ENCODE results near the gene PDPK1.

Gene PDPK1

GRCh38 chr16:2526135-2526534, 11.7 kb upstream of the PDPK1 start:
- no peak for DNase-seq
- Histone ChIP-seq H2BK15ac (replicated peaks; ENCODE audit: low read depth) (no peak overlapping the region), H2AK5ac (ENCODE audit: low read length) (no peak overlapping the region), H3K23ac (ENCODE audit: low read length) (no peak overlapping the region), H3K9ac (ENCODE audit: low read length) (no peak overlapping the region), H3K4me3 (ENCODE audit: low read length) (no peak overlapping the region), H3K4ac (ENCODE audit: low read depth, low read length) (no peak overlapping the region), H4K5ac (ENCODE audit: low read length) (no peak overlapping the region), H2BK120ac (ENCODE audit: low read depth, low read length) (no peak overlapping the region), H3K27me3 (ENCODE audit: insufficient read depth, low read length, poor library complexity) (no peaks in the 10 kb centered on the region), H3K18ac (ENCODE audit: low read length) (no peak overlapping the region), H3K79me1 (ENCODE audit: low read length) (peaks cover 2% of the 10 kb centered on the region), H3K4me1 (ENCODE audit: control insufficient read depth, low read depth, low read length) (no peaks in the 10 kb centered on the region), H3K4me2 (ENCODE audit: low read length) (no peak overlapping the region), H3K36me3 (ENCODE audit: control insufficient read depth, insufficient read depth, low read length) (peaks cover 2% of the 10 kb centered on the region), H4K8ac (ENCODE audit: low read depth, low read length) (no peak overlapping the region), H3K79me2 (ENCODE audit: control insufficient read depth, insufficient read depth, low read length) (no peaks in the 10 kb centered on the region), H3K56ac (ENCODE audit: low read length) (no peak overlapping the region), H2BK5ac (ENCODE audit: low read length) (no peak overlapping the region), H3K27ac (ENCODE audit: low read depth, low read length) (no peak overlapping the region)
- no CpG with 5 or more reads among the region's 8 CpGs for WGBS (ENCODE audit: extremely low coverage, insufficient coverage, low lambda C conversion rate)

- no peaks in the 10 kb centered on the region for H3K27me3 ChIP-seq (ENCODE audit: insufficient read depth, low read length, poor library complexity)
- no peak overlapping the region for H3K56ac ChIP-seq (ENCODE audit: low read length)
- WGBS (ENCODE audit: extremely low coverage, insufficient coverage, low lambda C conversion rate): no CpG with 5 or more reads among the region's 12 CpGs
- no peak for DNase-seq
- no peaks in the 10 kb centered on the region for H3K79me1 ChIP-seq (ENCODE audit: low read length)
- H3K4me3 ChIP-seq (ENCODE audit: low read length): no peak overlapping the region
- no peak overlapping the region for H2BK15ac ChIP-seq (replicated peaks; ENCODE audit: low read depth)
- no peaks in the 10 kb centered on the region for H3K79me2 ChIP-seq (ENCODE audit: control insufficient read depth, insufficient read depth, low read length)
- no peak overlapping the region for H2BK120ac ChIP-seq (ENCODE audit: low read depth, low read length)
- no peak overlapping the region for H3K23ac ChIP-seq (ENCODE audit: low read length)
- H2BK5ac ChIP-seq (ENCODE audit: low read length): no peak overlapping the region
- peaks cover 2% of the 10 kb centered on the region for H3K4me1 ChIP-seq (ENCODE audit: control insufficient read depth, low read depth, low read length)
- no peak overlapping the region for H3K4ac ChIP-seq (ENCODE audit: low read depth, low read length)
- no peak overlapping the region for H3K27ac ChIP-seq (ENCODE audit: low read depth, low read length)
- no peak overlapping the region for H2AK5ac ChIP-seq (ENCODE audit: low read length)
- no peak overlapping the region for H3K9ac ChIP-seq (ENCODE audit: low read length)
- H3K4me2 ChIP-seq (ENCODE audit: low read length): no peak overlapping the region
- no peak overlapping the region for H4K5ac ChIP-seq (ENCODE audit: low read length)
- peaks cover 2% of the 10 kb centered on the region for H3K36me3 ChIP-seq (ENCODE audit: control insufficient read depth, insufficient read depth, low read length)
- no peak overlapping the region for H4K8ac ChIP-seq (ENCODE audit: low read depth, low read length)
- no peak overlapping the region for H3K18ac ChIP-seq (ENCODE audit: low read length)
Observed at GRCh38 chr16:2527071-2527783, 10.6 kb upstream of the PDPK1 start.

GRCh38 chr16:2527784-2528100, 10.1 kb upstream of the PDPK1 start:
- Histone ChIP-seq H2AK5ac (ENCODE audit: low read length) (no peak overlapping the region), H3K27me3 (ENCODE audit: insufficient read depth, low read length, poor library complexity) (no peaks in the 10 kb centered on the region), H4K8ac (ENCODE audit: low read depth, low read length) (no peak overlapping the region), H3K4me2 (ENCODE audit: low read length) (no peak overlapping the region), H3K56ac (ENCODE audit: low read length) (no peak overlapping the region), H3K9ac (ENCODE audit: low read length) (no peak overlapping the region), H3K4ac (ENCODE audit: low read depth, low read length) (no peak overlapping the region), H4K5ac (ENCODE audit: low read length) (no peak overlapping the region), H3K27ac (ENCODE audit: low read depth, low read length) (no peak overlapping the region), H3K4me1 (ENCODE audit: control insufficient read depth, low read depth, low read length) (peaks cover 2% of the 10 kb centered on the region), H2BK5ac (ENCODE audit: low read length) (no peak overlapping the region), H3K23ac (ENCODE audit: low read length) (no peak overlapping the region), H2BK15ac (replicated peaks; ENCODE audit: low read depth) (no peak overlapping the region), H3K18ac (ENCODE audit: low read length) (no peak overlapping the region), H3K79me2 (ENCODE audit: control insufficient read depth, insufficient read depth, low read length) (no peaks in the 10 kb centered on the region), H2BK120ac (ENCODE audit: low read depth, low read length) (no peak overlapping the region), H3K79me1 (ENCODE audit: low read length) (no peaks in the 10 kb centered on the region), H3K4me3 (ENCODE audit: low read length) (no peak overlapping the region), H3K36me3 (ENCODE audit: control insufficient read depth, insufficient read depth, low read length) (peaks cover 2% of the 10 kb centered on the region)
- no peak for DNase-seq
- WGBS (ENCODE audit: extremely low coverage, insufficient coverage, low lambda C conversion rate): no CpG with 5 or more reads among the region's 24 CpGs

GRCh38 chr16:2528161-2529060, 9.4 kb upstream of the PDPK1 start:
- Histone ChIP-seq H3K79me2 (ENCODE audit: control insufficient read depth, insufficient read depth, low read length) (no peaks in the 10 kb centered on the region), H2BK15ac (replicated peaks; ENCODE audit: low read depth) (no peak overlapping the region), H3K36me3 (ENCODE audit: control insufficient read depth, insufficient read depth, low read length) (peaks cover 2% of the 10 kb centered on the region), H3K27me3 (ENCODE audit: insufficient read depth, low read length, poor library complexity) (no peaks in the 10 kb centered on the region), H3K4me1 (ENCODE audit: control insufficient read depth, low read depth, low read length) (peaks cover 2% of the 10 kb centered on the region), H2AK5ac (ENCODE audit: low read length) (no peak overlapping the region), H3K4me3 (ENCODE audit: low read length) (no peak overlapping the region), H3K4ac (ENCODE audit: low read depth, low read length) (no peak overlapping the region), H3K18ac (ENCODE audit: low read length) (no peak overlapping the region), H3K27ac (ENCODE audit: low read depth, low read length) (no peak overlapping the region), H3K79me1 (ENCODE audit: low read length) (no peaks in the 10 kb centered on the region), H4K8ac (ENCODE audit: low read depth, low read length) (no peak overlapping the region), H3K23ac (ENCODE audit: low read length) (no peak overlapping the region), H2BK120ac (ENCODE audit: low read depth, low read length) (no peak overlapping the region), H2BK5ac (ENCODE audit: low read length) (no peak overlapping the region), H3K4me2 (ENCODE audit: low read length) (no peak overlapping the region), H3K56ac (ENCODE audit: low read length) (no peak overlapping the region), H4K5ac (ENCODE audit: low read length) (no peak overlapping the region), H3K9ac (ENCODE audit: low read length) (no peak overlapping the region)
- DNase-seq: no peak
- WGBS (ENCODE audit: extremely low coverage, insufficient coverage, low lambda C conversion rate): no CpG with 5 or more reads among the region's 36 CpGs

- DNase-seq: no peak
- peaks cover 2% of the 10 kb centered on the region for H3K36me3 ChIP-seq (ENCODE audit: control insufficient read depth, insufficient read depth, low read length)
- no peaks in the 10 kb centered on the region for H3K79me1 ChIP-seq (ENCODE audit: low read length)
- no peak overlapping the region for H3K23ac ChIP-seq (ENCODE audit: low read length)
- no peak overlapping the region for H4K5ac ChIP-seq (ENCODE audit: low read length)
- H3K18ac ChIP-seq (ENCODE audit: low read length): no peak overlapping the region
- no peak overlapping the region for H3K4ac ChIP-seq (ENCODE audit: low read depth, low read length)
- H3K9ac ChIP-seq (ENCODE audit: low read length): no peak overlapping the region
- H3K4me1 ChIP-seq (ENCODE audit: control insufficient read depth, low read depth, low read length): peaks cover 2% of the 10 kb centered on the region
- H3K27me3 ChIP-seq (ENCODE audit: insufficient read depth, low read length, poor library complexity): no peaks in the 10 kb centered on the region
- no peak overlapping the region for H2BK5ac ChIP-seq (ENCODE audit: low read length)
- no peak overlapping the region for H3K56ac ChIP-seq (ENCODE audit: low read length)
- H3K27ac ChIP-seq (ENCODE audit: low read depth, low read length): no peak overlapping the region
- no peak overlapping the region for H4K8ac ChIP-seq (ENCODE audit: low read depth, low read length)
- no peak overlapping the region for H2BK120ac ChIP-seq (ENCODE audit: low read depth, low read length)
- no peak overlapping the region for H3K4me3 ChIP-seq (ENCODE audit: low read length)
- H3K79me2 ChIP-seq (ENCODE audit: control insufficient read depth, insufficient read depth, low read length): no peaks in the 10 kb centered on the region
- H2AK5ac ChIP-seq (ENCODE audit: low read length): no peak overlapping the region
- H2BK15ac ChIP-seq (replicated peaks; ENCODE audit: low read depth): no peak overlapping the region
- H3K4me2 ChIP-seq (ENCODE audit: low read length): no peak overlapping the region
- no CpG with 5 or more reads among the region's 32 CpGs for WGBS (ENCODE audit: extremely low coverage, insufficient coverage, low lambda C conversion rate)
Observed at GRCh38 chr16:2529061-2529931, 8.5 kb upstream of the PDPK1 start.
